GM23248 (cell line): ENCODE data around the gene CLEC19A.

Experiments used
- EZH2 ChIP-seq: fragments of 200-600 bp; sonication (generic); IDR thresholded peaks from 2 replicates; pipeline ENCODE4 v1.6.1; 2018; ENCODE audit warnings: antibody characterized with exemption, mild to moderate bottlenecking; ENCODE audit not compliant: insufficient read depth, poor library complexity, severe bottlenecking
- EZH2phosphoT487 ChIP-seq: fragments of 200-600 bp; sonication (generic); IDR thresholded peaks from 2 replicates; pipeline ENCODE4 v1.6.1; 2018; ENCODE audit warnings: antibody characterized with exemption, moderate library complexity, mild to moderate bottlenecking, low read depth; ENCODE audit not compliant: insufficient read depth

DNA sequence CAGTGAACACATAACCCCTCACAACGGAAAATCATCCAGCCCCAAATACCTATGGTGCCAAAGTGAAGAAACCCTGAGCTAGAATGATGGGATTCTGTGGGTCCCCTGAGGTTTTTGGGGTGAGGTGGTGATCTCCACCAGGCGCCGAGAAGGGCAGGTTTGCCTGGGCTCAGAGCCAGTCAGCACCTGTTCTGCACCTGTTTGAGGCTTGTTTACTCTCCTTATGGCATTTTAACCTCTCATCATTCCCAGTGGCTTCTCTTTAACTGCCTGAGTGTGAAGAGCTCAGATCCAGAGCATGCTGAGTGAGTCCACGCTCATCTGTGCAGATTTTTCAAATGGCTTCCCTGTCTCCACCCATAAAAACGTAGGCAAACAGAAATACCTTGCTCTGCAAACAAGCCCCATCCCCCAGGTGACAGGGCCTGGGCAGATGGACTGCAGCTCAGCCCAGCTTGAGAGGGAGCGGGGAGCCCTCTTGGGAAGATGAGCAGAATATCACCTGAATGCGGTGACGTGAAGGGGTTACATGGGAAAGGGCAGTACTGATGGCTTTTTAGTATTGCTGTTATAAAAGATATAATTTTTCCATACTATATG lies 40.1 kb upstream of the CLEC19A start:
- TF ChIP-seq EZH2 = no peak
- TF ChIP-seq EZH2phosphoT487 = no peak
